HepG2 (cell line): Measurements from ENCODE around the gene TRDN. TPM values are rescaled to one million over a fixed set of nuclear protein-coding genes. Genes with fewer than 3 reads are reported as not detected.

ENCODE experiments used
- HINFP ChIP-seq: sonication (generic); formaldehyde crosslinking; IDR thresholded peaks from 2 replicates; pipeline ENCODE4 v1.4.0; 2020; ENCODE audit warnings: low read depth, mild to moderate bottlenecking, missing genetic modification reagents
- RELA ChIP-seq: sonication (generic); formaldehyde crosslinking; IDR thresholded peaks from 2 replicates; pipeline ENCODE4 v1.4.0; 2020; ENCODE audit warnings: missing genetic modification reagents
- RFX1 ChIP-seq: fragments of 450-650 bp; IDR thresholded peaks from 2 replicates; pipeline ENCODE4 v1.6.1; 2017
- ZNF318 ChIP-seq: sonication (generic); formaldehyde crosslinking; IDR thresholded peaks from 2 replicates; pipeline ENCODE4 v1.4.0; 2020; ENCODE audit warnings: mild to moderate bottlenecking, missing genetic modification reagents
- polyA plus RNA-seq, 8 experiments: library from polyadenylated mRNA; depleted of rRNA in 3 of 8; stranded (reverse) in 7 of 8; unstranded in 1 of 8; fragments of >200 nt; fragmentation: Illumina TruSeq in 4 of 8; extraction: Trizol in 4 of 8; gene quantifications; 2 replicates each; pipeline versions ENCODE4 v1.2.1 to v1.2.3, GENCODE V29; 2011 to 2016; ENCODE audit warnings: low read depth in 4 of 8, missing spikeins in 1 of 8, mixed read lengths in 1 of 8; ENCODE audit not compliant: insufficient read depth in 1 of 8
- total RNA-seq, 5 experiments: library from RNA; depleted of rRNA; stranded (reverse); fragments of >200 nt; fragmentation: Illumina TruSeq; extraction: Trizol; gene quantifications; 2 replicates each; pipeline ENCODE4 v1.2.3, GENCODE V29; 2016; ENCODE audit warnings: low read depth in 1 of 5

Gene TRDN
- total and polyA plus RNA-seq, 2 of the 13 experiments (the other 11 are each of a cell fraction or from before 2014, with no cell fraction given), result not detected

GRCh38 chr6:123562677-123563076 is 74.1 kb downstream of the TRDN start (continued):
- TF ChIP-seq ZNF318 (CRISPR knock-in tag), result no peak
- TF ChIP-seq RFX1, result no peak
- no peak for TF ChIP-seq HINFP
- no peak for TF ChIP-seq RELA (CRISPR knock-in tag)
